Measurements from ENCODE around the gene TRUB1.

DNA sequence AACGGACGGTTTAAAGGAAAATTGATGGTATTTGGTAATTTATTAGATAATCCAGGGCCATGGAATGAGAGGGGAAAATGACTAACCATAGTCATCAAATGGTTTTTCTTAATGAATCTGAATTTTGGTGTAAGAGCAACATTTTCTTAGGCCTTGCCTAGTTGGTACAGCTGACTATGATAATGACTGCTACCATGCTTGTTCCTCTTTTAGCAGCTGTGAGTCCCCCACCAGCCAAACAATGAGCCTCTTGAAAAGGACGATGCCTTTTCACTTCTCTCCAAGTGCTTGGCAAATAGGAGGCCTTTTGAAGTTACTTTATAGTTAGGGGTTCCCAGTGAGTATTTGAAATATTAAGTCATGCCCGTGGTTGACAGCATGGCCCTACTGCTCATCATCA, 53.0 kb downstream of the TRUB1 start:
- TF ChIP-seq POLR2A (IDR thresholded peaks at IDR 0.05; ENCODE audit: low read length) (no peak), GATA1 (IDR thresholded peaks at IDR 0.05; ENCODE audit: low read depth, low read length) (no peak)
